ENCODE data around the gene SEC61B. TPM values are rescaled to one million over a fixed set of nuclear protein-coding genes. Genes with fewer than 3 reads are reported as not detected.
"Not testable (repeated sequence)": the region's sequence is repeated elsewhere in the genome, so short reads cannot be mapped to it uniquely, and the experiment has no call there.

SEC61B gene
- polyA plus RNA-seq, 3 donors = 137 to 177 (median 162) TPM

- DNase-seq = no peak
These were observed 12.5 kb downstream of the SEC61B start for GRCh38 chr9:99234618-99235017.

- DNase-seq = no peak
These were observed 13.0 kb downstream of the SEC61B start for GRCh38 chr9:99235069-99235468.

DNA sequence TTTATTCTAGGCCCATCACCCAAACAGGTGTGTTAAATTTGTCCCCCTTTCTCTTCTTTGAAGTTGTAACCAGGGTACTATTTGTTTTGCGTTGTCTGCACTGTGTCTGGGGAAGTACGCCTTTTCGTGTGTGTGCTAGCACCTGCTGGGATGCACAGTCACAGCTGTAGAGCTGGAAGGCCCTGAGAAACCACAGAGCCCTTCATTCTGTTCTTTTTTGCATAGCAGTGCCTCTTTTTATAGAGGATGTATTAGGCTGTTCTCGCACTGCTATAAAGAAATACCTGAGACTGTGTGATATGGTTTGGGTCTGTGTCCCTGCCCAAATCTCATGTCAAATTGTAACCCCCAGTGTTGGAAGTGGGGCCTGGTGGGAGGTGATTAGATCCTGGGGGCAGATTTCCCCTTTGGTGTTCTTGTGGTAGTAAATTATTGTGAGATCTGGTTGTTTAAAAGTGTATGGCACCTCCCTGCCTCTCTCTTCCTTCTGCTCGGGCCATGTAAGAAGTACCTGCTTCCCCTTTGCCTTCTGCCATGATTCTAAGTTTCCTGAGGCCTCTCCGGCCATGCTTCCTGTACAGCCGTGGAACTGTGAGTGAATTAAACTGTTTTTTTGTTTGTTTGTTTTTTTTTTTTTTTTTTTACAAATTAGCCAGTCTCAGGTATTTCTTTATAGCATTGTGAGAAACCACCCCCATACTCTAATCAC lies 14.0 kb downstream of the SEC61B start:
- no peak for DNase-seq

DNA sequence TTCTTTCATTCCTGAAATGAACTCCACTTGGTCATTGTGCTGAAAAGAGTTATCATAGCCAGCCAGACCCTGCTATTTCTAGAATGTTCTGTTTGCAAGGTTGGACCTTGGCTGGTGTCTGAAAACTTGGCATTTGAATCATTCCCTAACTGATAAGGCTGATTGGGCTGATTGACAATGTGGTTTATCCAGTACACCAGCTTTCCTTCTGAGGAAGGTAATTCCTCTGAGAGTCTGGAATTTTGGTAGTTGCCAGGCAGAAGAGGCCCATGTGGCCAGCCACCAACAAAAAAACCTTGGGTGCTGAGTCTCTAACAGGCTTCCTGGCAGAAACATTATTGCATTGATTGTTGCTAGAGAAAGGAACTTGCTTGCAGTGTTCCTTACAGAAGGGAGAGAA lies 15.3 kb downstream of the SEC61B start:
- no peak for DNase-seq

GRCh38 chr9:99237849-99238248 lies 15.8 kb downstream of the SEC61B start:
- DNase-seq = not testable (repeated sequence)

GRCh38 chr9:99238331-99238730 lies 16.2 kb downstream of the SEC61B start:
- DNase-seq = no peak

- peak; percentile 12 for DNase-seq
These were observed 17.4 kb downstream of the SEC61B start for GRCh38 chr9:99239341-99240060.

DNA sequence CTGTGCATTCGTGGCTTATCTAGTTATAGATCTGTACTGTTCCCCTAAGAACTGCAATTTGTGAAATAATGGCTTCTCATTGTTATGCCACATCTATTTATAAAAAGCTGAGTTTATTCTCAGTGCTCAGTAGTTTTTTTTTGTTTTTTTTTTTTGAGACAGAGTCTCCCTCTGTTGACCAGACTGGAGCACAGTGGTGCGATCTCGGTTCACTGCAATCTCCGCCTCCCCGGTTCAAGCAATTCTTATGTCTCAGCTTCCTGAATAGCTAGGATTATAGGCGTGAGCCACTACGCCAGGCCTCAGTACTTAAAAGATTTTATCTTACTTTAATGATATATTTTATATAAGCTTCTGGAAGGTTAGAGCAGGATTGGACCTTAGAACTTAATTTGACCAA lies 19.0 kb downstream of the SEC61B start:
- no peak for DNase-seq

- no peak for DNase-seq
These were observed 22.5 kb downstream of the SEC61B start for GRCh38 chr9:99244344-99245260.

- DNase-seq = no peak
These were observed 27.5 kb downstream of the SEC61B start for GRCh38 chr9:99249619-99250018.

GRCh38 chr9:99251157-99251556 lies 29.1 kb downstream of the SEC61B start:
- no peak for DNase-seq

GRCh38 chr9:99253134-99253533 lies 31.1 kb downstream of the SEC61B start:
- no peak for DNase-seq

DNA sequence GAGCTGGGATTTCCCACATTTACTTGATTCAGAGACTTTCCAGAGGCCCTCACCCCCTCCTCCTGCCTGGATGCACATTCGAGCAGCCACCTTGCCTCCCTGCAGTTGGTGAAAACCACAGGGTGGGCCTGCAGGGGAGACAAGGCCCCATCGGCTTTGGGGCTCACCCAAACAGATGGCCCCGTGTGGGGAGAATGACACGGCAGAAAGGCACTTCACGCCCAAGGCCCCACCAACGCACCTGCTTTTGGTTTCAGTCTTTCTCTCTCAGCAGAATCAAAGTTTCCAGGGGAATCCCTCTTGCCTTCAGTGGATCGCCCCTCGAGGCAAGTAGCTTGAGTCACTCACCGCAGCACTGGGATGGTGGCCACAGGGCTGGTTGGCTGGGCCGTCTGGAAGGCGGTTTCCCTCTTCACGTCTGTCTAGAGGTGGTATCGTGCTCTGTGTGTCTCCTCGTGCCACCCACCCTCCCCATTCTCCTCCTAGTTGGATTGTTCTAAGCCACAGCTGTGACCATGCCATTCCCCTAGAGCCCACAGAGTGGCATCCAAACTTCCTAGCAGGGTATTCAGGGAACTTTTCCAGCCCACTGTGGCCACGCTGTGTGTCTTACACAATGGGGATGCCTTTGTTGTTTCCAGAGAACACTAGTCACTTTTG lies 31.8 kb downstream of the SEC61B start:
- no peak for DNase-seq

DNA sequence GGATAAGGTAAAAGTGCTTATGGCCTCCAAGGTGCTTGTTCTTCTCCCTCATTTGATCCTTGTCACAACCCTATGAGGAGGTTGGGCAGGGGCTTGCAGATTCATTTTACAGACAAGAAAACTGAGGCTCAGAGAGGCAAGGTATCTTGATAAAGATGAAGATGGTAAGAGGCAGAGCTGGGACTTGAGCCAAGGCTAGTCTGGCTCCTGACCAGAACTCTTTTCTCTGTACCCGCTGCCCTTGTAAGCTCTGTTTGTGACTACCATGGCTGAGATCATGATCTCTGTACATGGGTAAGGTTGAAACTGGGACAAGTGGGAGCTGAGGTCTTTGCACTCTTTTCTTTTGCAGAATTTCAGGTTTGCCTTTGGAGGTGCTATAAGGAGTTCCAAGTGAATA lies 33.6 kb downstream of the SEC61B start:
- no peak for DNase-seq

DNA sequence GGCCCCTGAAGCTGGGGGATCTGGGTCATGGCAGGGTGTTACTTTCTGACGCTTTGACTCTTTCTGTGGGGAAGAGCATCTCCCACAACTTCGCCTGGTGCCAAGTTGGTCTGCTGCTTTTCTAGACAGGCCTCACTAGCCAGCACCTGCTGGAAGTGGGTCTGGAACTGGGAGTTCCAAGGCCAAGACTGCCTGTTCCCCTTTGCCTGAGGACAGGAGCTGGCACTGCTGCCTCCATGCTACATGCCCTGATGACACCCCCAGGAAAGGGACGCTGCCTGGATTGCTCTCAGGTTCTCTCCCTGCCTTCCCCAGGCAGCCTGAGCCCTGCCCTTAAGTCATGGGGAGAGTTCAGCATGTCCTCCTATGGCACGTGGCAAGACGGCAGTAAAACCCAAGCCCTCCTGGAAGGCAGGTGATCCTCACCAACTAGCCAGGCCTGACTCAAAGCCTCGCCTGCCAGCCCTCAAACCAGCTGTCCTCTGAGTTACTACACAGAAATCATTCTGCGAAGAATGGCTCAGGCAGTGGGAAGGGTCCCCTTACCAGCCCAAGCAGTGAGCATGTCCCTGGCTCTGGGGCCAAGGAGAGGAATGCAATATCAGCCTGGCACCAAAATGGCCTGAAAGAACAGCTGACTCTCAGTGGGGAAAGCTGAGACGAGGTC lies 35.8 kb downstream of the SEC61B start:
- no peak for DNase-seq

DNA sequence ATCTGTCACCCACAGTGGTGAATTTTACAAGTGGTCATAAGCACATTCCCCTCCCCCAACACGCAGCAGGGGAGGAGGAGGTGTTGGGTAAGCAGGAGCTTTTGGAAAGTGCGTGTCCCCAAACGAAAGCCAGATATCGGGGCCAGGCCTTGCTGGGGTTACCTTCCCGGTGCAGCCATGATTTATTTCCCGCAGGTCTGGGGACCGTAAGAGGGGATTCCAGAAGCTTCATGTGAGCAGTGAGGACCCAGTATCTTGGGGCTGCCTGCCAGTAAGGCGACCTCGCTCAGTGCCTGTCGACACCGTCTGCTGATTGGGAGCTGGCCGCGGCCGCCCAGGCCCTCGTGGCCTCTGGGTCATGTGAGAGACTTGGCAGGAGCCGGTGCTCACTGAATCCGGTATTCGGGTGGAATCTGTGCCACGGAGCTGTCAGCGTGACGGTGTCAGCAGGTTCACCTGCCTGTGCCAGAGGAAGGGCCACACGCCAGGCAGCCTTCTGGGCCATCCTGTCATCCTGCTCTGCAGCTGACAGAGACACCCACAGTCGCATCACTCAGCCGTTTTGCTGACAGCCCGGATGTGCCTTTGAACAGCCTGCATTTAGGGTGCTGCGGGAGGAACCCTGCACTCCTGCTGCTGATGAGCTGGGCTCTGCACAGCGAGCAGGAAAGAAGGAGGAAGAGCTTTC lies 37.3 kb downstream of the SEC61B start:
- peak; percentile 34 for DNase-seq

DNA sequence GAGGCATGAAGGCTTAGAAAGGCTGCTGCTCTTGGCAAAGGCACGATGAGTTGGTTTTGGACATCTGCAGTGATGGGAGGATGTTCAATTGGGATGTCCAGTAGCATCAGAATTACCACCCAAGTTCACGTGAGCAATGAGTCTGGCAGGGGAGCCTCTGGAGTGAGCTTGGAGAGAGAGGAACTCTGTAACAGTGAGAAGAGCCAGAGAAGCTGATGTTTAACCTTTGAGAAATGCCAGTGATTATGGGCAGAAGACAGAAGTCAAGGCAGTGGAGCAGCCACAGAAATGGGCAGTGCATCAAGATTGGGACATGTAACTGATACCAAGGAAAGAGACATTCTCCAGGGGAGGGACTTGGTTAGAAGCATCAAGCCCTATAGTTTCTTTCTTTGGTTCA lies 39.8 kb downstream of the SEC61B start:
- no peak for DNase-seq

- DNase-seq = no peak
These were observed 40.9 kb downstream of the SEC61B start for GRCh38 chr9:99262949-99263418.

DNA sequence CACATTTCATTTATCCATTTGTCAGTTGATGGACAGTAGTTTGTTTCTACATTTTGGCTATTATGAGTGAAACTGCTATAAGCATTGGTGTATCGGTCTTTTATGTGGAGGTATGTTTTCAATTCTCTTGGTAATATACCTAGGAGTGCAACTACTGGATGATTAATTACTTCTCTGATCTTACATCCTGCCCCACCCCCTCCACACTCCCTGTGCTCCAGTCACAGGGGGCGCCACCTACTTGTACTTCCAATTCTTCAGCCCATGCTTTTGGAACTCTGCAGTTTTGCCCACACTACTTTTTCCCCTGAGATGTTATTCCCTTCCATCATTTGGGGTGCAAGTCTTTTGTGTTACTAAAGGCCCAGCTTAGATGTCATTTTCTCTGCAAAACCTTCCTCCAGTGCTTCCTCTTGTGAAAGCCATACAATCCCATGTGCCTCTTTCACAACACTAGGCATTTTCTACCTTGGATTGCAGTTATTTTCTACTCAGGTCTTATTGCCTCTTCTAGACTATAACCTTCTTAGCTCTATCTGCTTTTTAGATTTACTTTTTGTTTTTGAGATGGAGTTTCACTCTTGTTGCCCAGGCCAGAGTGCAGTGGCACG lies 42.1 kb downstream of the SEC61B start:
- no peak for DNase-seq

- DNase-seq = no peak
These were observed 43.6 kb downstream of the SEC61B start for GRCh38 chr9:99265691-99266090.
